ENCODE measurements around the gene GPR37. TPM values are rescaled to one million over a fixed set of nuclear protein-coding genes. Genes with fewer than 3 reads are reported as not detected.

Gene GPR37
- total RNA-seq, 4 donors from 2014 or later, result 0.51 to 11.0 (median 0.64) TPM

DNA sequence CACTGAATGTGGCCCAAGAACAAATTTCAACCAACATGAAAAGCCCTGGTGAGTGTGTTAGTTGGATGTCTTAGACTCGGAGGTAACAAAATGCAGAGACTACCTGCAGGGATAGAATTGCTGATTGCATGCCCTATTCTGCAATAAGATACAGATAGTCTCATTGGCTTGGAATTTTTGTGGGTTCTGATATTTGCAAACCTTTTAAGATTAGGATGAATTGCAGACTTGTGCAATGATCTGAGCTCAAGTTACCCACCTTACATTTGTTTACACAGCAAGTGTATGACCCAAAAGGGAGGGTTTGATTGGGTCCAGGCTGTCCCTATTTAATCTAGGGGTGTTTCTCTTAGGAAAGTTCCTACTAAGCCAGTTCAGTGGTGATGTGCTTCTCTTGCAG is 45.4 kb downstream of the GPR37 start:
- intact Hi-C loops (cut with DNase I; ENCODE audit: low total_unique reads), result no loop called here
- no peak for DNase-seq
- H3K4me3 ChIP-seq, result no peak overlapping the region
- H3K27me3 ChIP-seq, result no peaks in the 10 kb centered on the region
- no peaks in the 10 kb centered on the region for H3K4me1 ChIP-seq
- no peaks in the 10 kb centered on the region for H3K9me3 ChIP-seq
- H3K36me3 ChIP-seq, result no peaks in the 10 kb centered on the region
- no peak for TF ChIP-seq POLR2A (IDR thresholded peaks at IDR 0.05)
- TF ChIP-seq, protein P1, sequence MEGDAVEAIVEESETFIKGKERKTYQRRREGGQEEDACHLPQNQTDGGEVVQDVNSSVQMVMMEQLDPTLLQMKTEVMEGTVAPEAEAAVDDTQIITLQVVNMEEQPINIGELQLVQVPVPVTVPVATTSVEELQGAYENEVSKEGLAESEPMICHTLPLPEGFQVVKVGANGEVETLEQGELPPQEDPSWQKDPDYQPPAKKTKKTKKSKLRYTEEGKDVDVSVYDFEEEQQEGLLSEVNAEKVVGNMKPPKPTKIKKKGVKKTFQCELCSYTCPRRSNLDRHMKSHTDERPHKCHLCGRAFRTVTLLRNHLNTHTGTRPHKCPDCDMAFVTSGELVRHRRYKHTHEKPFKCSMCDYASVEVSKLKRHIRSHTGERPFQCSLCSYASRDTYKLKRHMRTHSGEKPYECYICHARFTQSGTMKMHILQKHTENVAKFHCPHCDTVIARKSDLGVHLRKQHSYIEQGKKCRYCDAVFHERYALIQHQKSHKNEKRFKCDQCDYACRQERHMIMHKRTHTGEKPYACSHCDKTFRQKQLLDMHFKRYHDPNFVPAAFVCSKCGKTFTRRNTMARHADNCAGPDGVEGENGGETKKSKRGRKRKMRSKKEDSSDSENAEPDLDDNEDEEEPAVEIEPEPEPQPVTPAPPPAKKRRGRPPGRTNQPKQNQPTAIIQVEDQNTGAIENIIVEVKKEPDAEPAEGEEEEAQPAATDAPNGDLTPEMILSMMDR (IDR thresholded peaks at IDR 0.05), result no peak
- H3K27ac ChIP-seq, result no peak overlapping the region

- Histone ChIP-seq H3K4me3 (no peak overlapping the region), H3K4me1 (no peaks in the 10 kb centered on the region), H3K36me3 (no peaks in the 10 kb centered on the region), H3K9me3 (no peaks in the 10 kb centered on the region), H3K27me3 (no peaks in the 10 kb centered on the region), H3K27ac (no peak overlapping the region)
- intact Hi-C loops (cut with DNase I; ENCODE audit: low total_unique reads), result no loop called here
- no peak for DNase-seq
- TF ChIP-seq POLR2A (IDR thresholded peaks at IDR 0.05), result no peak
- TF ChIP-seq, protein P1 (IDR thresholded peaks at IDR 0.05), result no peak
These were observed 47.4 kb downstream of the GPR37 start for GRCh38 chr7:124718032-124718766.

DNA sequence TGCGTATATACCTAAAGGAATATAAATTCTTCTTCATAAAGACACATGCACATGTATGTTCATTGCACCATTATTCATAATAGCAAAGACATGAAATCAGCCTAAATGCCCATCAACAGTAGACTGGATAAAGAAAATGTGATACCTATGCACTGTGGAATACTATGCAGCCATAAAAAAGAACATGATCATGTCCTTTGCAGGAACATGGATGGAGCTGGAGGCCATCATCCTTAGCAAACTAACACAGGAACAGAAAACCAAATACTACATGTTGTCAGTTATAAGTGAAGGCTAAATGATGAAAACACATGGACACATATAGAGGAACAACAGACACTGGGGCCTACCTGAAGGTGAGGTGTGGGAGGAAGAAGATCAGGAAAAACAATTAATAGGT is 48.7 kb downstream of the GPR37 start:
- intact Hi-C loops (cut with DNase I; ENCODE audit: low total_unique reads), result no loop called here
- no peaks in the 10 kb centered on the region for H3K4me1 ChIP-seq
- TF ChIP-seq, protein P1 (IDR thresholded peaks at IDR 0.05), result no peak
- no peak for TF ChIP-seq POLR2A (IDR thresholded peaks at IDR 0.05)

GRCh38 chr7:124713086-124713485 is 52.5 kb downstream of the GPR37 start:
- H3K9me3 ChIP-seq, result no peaks in the 10 kb centered on the region
- no peaks in the 10 kb centered on the region for H3K36me3 ChIP-seq
- H3K4me3 ChIP-seq, result no peak overlapping the region
- TF ChIP-seq POLR2A (IDR thresholded peaks at IDR 0.05), result no peak
- TF ChIP-seq, protein P1 (IDR thresholded peaks at IDR 0.05), result no peak
- H3K4me1 ChIP-seq, result no peaks in the 10 kb centered on the region
- no peaks in the 10 kb centered on the region for H3K27me3 ChIP-seq
- intact Hi-C loops (cut with DNase I; ENCODE audit: low total_unique reads), result no loop called here
- no peak overlapping the region for H3K27ac ChIP-seq
- no peak for DNase-seq

More for the DNA sequence above, 48.7 kb downstream of the GPR37 start:
- no peak overlapping the region for H3K4me3 ChIP-seq
- H3K36me3 ChIP-seq, result no peaks in the 10 kb centered on the region
- no peaks in the 10 kb centered on the region for H3K27me3 ChIP-seq
- no peak overlapping the region for H3K27ac ChIP-seq
- H3K9me3 ChIP-seq, result no peaks in the 10 kb centered on the region
- DNase-seq, result no peak

GRCh38 chr7:124712017-124712416 is 53.6 kb downstream of the GPR37 start:
- no peaks in the 10 kb centered on the region for H3K27me3 ChIP-seq
- no peaks in the 10 kb centered on the region for H3K9me3 ChIP-seq
- H3K36me3 ChIP-seq, result no peaks in the 10 kb centered on the region
- no peak overlapping the region for H3K4me3 ChIP-seq
- intact Hi-C loops (cut with DNase I; ENCODE audit: low total_unique reads), result no loop called here
- TF ChIP-seq, protein P1 (IDR thresholded peaks at IDR 0.05), result no peak
- TF ChIP-seq POLR2A (IDR thresholded peaks at IDR 0.05), result no peak
- H3K4me1 ChIP-seq, result no peaks in the 10 kb centered on the region
- no peak for DNase-seq
- H3K27ac ChIP-seq, result no peak overlapping the region
